Measurements from ENCODE around the gene ZCCHC24.

The ZCCHC24 gene

DNA sequence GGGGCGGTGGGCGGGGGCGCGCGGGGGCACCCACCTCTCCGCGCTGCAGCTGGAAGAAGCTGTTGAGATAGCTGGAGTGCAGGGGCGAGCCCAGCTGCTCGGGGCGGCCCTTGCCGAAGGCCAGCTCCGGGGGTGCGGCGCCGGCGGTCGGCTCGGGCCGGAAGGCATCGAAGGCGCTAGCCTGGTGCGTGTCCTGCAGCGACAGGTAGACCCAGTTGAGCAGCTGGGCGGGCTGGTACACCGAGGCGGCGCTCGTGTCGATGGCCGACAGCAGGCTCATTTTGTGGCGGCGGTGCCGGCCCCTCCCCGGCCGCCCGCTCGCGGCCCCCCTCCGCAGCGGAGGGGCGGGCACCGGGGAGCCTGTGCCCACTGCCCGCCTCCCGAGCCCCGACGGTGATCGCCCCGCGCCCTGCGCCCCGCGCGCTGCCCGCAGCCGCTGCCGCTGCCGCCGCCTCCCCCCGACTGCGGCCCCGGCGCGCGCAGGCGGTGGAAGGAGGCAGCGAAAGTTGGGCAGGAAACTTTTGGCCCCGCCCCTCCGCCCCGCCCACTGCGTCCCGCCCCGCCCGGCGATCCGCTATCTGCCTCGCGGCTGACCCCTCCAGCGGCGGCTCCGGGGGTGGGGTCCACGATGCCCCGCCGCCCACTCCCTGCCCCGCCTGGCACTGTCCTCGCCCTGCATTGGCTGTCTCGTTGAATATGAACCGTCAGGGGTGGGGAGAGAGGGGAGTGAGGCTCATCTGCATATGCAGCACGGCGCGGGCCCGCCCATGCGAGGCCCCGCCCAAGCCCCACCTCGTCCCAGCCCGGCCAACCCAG is at the start of gene ZCCHC24:
Gene ZCCHC24, minus strand, starts transcription at position 464 of the 816 bp plus-strand sequence. Its CDS starts 184 bp downstream, at position 280.
- peak; percentile 92 to 95 for DNase-seq (ENCODE audit: low read depth in 2 of 2)

DNA sequence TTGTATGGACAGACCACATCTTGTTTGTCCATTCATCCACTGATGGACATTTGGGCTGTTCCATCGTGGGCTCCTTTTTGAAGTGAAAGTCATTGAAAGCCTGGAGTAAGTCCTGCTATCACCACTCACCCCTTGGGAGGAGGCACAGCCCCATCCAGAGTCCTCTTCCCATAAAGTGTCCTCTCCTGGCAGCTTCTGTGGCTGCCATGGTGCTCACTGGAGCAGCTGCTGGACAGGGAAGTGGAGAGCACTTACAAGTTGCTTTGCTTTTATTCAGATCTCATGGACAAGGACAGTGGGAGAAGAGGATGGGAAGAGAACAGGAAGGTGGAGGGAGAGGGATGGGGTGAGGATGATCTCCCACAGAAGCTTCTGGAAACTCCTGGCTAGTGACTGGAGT is 48.4 kb upstream of the ZCCHC24 start:
- DNase-seq (ENCODE audit: low read depth in 2 of 2): no peak

DNA sequence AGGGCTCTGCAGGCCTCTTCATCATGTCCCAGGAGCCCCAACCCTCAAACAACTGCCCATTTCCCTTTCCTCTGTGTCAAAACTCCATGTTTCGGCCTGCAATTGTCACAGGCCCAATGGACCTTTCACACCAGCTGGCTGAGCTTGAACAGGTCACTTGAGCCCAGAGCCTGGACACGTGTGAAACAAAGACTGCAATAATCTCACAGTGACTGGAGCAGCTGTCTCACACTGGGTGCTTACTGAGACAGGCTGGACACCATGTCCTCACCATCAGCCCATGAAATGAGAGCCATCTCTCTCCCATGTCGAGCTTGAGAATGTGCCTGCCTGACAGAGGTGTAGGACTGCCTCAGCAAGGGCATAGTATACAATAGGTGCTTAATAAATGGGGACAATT is 47.4 kb upstream of the ZCCHC24 start:
- DNase-seq (ENCODE audit: low read depth in 2 of 2): no peak

DNA sequence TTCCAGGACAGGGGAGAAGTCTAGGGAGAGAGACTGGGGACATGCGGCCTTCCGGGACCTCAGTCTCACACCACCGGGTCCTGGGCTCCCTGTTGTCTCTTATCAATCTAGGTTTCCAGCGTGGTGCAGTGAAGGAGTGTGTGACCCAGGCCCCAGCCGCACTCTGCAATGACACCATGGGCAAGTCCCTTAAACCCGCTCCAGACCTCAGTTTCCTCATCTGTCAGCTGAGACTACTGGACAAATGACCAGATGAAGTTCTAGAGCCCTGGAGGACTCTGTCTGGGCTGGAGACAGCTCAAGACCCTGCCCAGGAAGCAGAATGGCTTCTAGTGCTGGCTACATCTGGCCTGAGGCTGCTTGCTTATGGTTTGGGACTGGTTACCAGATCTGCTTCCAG is 46.8 kb upstream of the ZCCHC24 start:
- no peak for DNase-seq (ENCODE audit: low read depth in 2 of 2)

DNA sequence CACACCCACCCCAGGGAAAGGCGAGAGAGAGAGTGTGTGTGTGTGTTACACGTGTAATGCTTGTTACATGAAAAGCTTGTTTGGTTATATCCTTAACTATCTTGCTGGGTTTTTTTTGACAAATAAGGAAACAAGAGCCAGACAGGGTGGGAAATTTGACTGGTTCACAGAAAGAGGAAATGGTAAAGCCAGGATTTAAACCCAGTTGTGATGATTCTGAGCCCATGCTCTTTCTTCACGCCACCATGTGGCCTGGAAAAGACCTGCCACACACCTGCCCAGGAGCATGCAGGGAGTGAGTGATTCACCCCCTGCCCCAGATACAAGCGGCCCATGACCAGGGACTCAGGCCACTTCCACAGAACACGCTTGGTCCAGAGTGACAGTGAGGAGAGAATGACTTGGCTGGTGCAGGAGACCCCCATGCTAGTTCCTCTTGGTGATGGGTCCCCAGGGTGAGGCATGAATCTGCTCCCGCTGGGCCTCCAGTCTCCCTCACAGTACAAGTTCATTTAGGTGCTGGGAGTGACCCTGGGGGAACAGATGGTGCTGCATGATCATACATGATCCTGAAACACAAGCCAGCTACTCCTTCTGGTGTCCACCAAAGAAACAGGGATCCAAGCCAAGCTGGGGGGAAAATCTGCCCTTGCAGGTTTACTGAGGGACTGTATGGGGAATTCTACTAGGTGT is 45.9 kb upstream of the ZCCHC24 start:
- no peak for DNase-seq (ENCODE audit: low read depth in 2 of 2)

DNA sequence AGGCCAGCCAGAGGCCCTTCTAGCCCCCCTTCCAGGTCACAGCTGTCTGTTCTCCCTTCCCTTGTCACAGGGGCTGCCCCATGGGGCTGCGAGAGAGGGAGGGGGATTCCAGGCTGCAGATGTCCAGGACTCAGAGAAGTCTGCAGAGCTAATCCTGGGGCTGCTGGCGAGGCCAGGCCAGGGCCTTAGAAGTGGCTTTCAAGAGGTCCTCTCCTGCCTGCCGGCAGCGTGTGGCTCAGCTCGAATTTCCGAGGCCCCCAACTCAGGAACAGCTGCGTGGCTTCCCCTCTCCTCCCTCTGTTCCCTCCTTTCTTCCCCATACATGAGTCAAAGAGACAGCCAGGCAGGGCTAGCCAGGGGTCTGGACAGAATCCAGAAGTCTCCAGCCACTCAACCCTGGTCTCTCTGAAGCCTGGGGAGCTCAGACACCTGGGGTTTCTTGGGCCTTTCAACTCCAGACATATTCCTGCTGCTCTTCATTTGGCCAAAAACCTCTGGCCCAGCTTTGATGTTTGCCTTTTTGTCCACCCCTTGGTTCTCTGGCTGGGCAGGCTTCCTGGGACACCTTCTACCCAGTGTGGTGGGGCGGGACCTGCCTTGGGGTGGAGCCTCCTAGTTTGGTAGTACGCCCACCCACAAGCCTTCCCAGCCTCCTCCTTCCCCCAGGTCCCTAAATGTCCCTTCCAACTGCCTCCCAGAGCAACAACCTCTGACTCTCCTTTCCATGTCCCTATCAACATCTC is 45.1 kb upstream of the ZCCHC24 start:
- DNase-seq (ENCODE audit: low read depth in 2 of 2): no peak

DNA sequence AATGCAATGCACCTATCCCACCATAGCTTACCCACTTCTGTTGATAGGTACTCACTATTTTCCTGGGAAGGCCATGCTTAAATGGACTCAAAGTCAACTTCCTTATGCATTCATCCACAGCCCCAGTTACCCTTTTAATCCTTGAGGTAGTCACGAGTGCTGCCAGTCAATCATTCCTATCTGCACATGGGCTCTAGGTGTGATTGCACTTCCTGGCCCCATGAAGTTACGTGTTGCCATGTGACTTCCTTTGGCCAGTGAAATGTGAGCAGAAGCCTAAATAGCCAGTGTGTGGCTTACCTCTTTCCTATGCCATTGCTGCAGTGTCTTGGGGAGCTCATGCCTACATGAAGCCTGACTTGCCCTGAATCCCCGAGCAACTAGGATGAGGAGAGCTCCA is 43.4 kb upstream of the ZCCHC24 start:
- no peak for DNase-seq (ENCODE audit: low read depth in 2 of 2)

DNA sequence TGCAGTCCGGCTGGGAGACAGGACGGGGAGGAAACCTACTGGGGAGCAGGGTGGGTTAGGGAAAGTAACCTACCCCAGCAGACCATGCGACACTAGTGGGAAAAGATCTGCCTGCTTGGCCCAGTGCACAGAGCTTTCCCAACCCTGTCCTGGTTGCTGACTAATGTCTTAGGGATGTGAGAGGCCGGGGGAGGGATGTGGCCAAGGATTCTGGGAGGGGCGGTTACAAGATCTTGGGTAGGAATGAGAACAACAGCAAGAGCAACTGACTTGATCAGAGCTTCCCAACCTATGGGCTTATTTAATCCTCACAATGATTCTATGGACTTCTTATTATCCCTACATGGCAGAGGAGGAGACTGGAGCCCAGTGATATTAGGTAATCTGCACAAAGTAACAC is 42.9 kb upstream of the ZCCHC24 start:
- no peak for DNase-seq (ENCODE audit: low read depth in 2 of 2)

DNA sequence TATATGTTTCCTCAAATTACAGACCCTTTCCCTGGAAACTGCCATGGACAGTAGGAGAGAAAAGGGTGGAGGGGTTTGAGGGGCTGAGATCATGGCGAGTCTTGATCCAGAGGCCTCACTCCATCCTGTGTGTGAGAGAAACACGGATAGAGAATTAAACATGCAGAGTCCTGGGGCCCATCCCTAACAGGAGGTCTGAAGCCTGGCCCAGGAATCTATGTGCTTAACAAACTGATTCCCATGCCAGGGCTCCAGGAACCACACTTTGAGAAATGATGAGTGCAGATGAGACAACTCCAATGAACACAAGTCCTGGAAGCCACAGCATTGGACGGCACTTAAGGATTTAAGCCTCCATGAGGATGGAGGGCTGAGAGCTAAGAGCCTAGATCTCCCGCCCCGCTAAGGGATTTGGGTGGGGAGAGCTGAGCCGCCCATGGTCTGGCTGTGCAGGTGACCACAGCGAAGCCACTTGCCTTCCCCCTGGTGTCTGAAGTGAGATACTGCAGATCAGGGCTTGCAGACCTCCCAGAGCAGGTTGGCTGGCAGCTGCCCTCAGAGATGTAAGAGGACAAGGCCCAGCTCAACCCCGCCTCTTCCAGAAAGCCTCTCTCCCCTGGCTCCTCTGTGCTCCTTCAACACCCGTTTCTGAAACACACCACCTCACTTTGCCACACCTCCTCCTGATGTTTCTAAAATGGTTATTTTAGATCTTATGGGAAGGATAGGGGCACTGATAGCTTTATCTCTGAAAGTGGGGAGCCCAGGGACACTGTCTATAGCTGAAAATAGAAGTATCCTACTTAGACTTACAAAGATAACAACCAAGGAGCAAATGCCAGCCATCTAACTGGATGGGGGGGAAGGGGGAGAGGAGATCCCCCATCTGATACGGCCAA is 42.1 kb upstream of the ZCCHC24 start:
- DNase-seq (ENCODE audit: low read depth in 2 of 2): peak in 1 of 2 donors; percentile 3

DNA sequence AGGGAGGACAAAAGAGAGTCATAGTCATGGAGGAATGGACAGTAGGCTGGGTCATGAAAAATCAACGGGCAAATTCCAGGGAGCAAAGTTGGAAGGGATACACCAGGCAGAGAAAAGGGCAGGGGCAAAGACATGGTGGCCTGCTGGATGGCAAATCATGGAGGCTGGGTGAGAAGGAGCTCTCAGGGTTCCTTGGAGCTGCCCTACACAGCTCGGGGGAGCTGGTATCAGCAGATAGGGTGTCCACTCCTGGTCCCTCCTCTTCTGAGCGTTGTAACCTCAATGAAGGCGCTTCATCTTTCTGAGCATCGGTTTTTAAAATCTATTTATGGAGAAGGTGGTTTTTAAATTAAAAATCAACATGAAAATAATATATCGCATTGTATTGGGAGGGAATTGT is 39.1 kb upstream of the ZCCHC24 start:
- no peak for DNase-seq (ENCODE audit: low read depth in 2 of 2)

DNA sequence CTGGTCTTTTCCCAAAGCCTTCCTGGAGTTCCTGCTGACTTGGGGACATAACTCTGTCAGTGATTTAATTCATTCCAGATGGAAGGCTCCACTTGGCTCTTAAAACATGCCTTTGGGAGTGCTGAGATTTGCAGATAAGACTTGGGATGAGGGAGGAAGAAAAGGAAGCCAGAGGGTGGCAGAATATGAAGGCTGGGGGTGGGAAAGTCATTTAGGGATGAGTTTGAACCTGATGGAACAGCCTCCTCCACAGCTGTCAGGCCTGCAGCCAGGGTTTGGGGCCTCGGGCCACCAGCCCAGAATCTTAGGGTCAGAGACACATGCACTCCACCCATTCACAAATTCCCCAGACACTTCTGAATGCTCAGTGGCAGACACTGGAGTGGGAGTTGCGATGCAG is 38.5 kb upstream of the ZCCHC24 start:
- DNase-seq (ENCODE audit: low read depth in 2 of 2): no peak

DNA sequence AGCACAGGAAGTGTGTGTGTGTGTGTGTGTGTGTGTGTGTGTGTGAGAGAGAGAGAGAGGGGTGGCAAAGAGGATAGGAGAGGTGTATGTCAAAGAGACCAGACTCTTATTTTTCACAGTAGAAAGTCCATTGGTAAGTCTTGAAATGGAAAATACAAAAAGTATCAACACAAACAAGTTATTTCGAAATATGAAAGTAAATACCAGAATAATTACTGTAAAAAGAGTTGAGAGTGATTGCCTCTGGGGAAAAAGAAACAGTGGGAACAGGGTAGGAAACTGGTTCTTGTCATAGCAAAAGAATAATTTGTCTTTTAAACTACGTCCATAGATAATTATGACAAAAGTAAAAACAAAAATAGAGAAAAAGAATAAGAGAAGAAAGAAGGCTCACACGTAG is 37.9 kb upstream of the ZCCHC24 start:
- DNase-seq (ENCODE audit: low read depth in 2 of 2): no peak

DNA sequence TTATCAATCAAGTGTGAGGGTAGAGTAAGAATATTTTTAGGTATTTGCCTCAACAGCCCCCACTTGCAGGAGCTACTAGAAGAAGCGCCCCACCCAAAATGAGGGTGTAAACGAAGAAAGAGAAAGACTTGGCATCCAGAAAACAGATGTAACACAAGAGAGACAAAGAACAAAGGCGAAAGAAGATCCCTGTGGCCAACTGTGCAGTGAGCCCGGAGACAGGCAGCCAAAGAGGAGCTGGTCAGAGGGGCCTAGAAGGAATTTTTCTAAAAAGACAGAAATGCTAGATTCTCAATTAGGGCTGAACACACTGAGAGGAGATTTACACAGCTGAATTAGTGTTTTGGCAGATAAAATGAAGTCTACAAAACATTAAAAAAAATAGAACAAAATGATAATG is 37.3 kb upstream of the ZCCHC24 start:
- DNase-seq (ENCODE audit: low read depth in 2 of 2): no peak

DNA sequence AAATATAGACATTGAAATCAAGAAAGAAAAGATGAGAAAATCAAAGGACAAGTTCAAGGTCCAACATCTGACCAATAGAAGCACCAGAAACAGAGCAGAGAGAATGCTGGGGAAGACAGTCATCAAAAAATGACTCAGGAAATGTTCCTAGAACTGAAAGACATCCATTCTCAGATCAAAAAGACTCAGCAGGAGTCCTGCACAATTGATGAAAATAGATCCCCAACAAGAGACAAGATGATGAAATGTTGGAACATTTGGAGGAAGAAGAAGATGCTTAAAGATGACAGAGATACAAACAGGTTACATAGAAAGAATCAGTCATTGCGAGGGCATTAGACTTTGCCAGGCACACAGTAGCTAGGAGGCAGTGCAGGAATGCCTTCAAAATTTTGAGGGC is 36.9 kb upstream of the ZCCHC24 start:
- no peak for DNase-seq (ENCODE audit: low read depth in 2 of 2)

DNA sequence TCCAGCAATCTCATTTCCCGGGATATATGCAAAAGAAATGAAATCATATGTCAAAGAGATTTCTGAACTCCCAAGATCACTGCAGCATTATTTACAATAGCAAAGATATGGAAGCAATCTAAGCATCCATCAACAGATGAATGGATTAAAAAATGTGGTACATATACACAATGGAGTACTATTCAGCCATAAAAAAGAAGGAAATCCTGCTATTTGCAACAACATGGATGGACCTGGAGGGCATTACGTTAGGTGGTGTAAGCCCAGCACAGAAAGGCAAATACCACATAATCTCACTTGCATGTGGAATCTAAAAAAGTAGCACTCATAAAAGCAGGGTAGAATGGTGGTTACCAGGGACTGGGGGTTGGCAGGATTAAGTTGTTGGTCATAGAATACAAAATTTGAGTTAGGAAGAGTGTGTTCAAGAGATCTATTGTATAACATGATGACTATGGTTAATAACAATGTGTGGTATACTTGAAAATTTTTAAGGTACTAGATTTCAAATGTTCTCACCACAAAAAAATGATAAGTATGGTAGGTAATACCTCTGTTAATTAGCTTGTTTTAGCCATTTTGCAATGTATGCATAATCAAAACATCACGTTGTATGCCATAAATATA is 34.0 kb upstream of the ZCCHC24 start:
- no peak for DNase-seq (ENCODE audit: low read depth in 2 of 2)

DNA sequence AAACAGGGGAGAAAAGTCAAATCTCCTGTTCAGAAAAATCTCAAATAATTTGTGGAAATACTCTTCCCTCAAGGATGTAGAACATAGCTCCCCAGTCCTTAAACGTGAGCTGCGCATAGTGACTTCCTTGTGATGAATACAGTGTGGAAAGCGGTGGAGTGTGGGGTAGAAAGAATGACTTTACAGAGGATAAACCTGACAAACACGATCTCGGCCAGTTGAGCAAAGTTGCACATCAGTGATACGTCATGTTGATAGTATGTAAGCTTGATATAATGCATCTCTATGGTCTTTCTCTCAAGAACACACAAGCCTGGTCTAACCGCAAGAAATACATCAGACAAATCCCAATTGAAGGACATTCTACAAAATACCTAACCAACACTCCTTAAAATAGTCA is 32.0 kb upstream of the ZCCHC24 start:
- DNase-seq (ENCODE audit: low read depth in 2 of 2): no peak

DNA sequence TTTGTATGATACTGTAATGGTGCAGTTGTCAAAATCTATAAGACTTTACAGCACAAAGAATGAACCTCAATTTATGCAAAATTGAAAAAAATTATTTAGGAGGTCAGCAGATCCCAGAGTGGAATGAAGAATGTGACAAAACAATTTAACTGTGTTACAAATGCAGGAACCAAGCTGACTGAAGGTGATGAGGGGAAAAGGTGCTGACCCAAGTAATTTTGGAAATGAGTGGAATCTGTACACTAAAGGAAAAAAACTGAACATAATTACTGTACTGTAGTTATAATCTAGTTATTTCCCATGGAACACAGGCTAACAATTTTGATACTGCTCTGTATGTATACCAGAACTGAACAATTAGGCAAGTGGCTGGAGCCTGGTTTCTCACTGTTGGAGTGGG is 31.2 kb upstream of the ZCCHC24 start:
- DNase-seq (ENCODE audit: low read depth in 2 of 2): no peak

DNA sequence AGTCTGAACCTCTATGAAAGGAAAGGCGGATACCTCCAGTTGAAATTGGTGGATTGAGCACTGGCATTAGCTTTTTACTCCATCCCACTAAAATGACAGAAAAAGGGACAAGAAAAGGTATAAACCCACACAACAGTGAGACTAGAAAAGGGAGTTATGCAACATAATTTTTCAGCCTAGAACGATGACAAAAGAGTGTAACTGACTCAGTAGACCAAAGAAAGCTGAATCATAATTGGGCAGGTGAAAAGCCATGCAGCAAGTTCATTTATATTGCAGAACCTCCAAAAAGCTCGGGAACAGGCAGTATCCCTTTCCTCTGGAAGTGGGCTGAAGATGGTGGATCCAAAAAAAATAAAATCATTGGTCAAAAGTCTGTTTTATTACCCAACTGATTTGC is 30.5 kb upstream of the ZCCHC24 start:
- no peak for DNase-seq (ENCODE audit: low read depth in 2 of 2)

DNA sequence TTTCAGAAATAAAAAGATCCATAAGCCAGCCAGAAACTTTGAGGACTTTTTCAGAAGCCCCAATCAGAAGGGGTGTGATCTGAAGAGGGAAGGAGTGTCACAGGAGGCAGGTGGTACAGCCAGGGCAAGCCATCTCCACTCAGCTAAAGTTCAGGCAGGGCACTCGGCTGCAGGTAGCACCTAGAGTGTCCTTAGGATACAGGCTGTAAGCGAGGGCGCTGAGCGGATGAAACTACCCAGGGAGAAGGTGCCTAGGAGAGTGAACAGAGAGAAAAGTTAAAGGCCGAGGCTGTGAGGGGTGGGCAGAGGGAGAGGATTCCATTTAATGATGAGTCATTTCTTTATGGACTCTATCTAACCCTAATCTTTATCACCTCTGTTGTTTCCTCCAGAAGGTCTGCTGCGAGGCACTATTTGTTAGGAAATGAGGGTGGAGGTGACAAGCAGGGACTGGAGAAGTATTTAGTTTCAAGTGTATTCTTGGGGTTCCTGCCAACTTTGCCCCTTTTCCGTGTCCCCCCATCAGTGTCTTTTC is 29.8 kb upstream of the ZCCHC24 start:
- no peak for DNase-seq (ENCODE audit: low read depth in 2 of 2)

DNA sequence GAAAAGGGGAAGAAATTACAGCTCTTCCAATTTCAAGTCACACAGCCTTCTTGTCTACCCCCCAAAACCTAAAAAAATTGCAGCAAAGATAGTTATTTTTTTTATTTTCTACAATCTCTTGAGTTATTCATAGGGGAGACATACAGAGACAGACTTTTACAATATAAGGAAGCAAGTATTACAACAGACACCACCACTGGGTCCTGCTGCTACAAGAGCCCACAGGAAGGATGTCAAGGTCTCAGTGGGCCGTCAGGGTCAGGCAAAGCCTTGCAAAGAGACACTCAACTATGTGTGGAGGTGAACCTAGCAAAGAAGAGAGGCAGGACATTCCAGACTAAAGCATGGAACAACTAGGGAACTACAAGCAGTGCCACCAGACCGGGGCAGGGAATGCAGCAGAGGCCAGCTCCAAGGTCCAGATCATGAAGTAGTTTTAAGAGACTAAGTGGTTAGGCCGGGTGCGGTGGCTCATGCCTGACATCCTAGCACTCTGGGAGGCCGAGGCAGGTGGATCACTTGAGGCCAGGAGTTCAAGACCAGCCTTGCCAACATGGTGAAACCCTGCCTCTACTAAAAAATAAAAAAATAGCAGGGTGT is 28.2 kb upstream of the ZCCHC24 start:
- no peak for DNase-seq (ENCODE audit: low read depth in 2 of 2)

DNA sequence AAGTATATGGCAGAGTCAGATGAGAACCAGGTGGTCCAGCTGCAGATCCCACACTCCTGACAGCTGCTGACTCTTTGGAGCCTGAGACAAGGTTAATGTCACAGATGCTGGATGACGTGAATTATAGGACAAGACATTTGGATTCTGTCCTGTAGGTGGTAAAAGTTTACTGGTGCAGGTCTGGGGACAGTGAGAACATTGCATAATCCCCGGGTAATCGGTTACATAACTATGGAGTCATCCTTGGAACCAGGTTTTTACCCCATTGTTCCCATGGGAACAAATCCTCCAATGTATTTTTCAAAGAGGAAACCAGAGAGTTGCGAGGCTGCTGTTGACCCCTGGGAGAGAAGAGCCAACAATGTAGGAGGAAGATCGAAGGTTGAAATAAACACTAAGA is 27.5 kb upstream of the ZCCHC24 start:
- no peak for DNase-seq (ENCODE audit: low read depth in 2 of 2)
